ENCODE data around the gene PLEKHH1. TPM values are rescaled to one million over a fixed set of nuclear protein-coding genes. Genes with fewer than 3 reads are reported as not detected.

The PLEKHH1 gene
- total RNA-seq, 1 experiment from 2014 or later = 16.5 TPM

DNA sequence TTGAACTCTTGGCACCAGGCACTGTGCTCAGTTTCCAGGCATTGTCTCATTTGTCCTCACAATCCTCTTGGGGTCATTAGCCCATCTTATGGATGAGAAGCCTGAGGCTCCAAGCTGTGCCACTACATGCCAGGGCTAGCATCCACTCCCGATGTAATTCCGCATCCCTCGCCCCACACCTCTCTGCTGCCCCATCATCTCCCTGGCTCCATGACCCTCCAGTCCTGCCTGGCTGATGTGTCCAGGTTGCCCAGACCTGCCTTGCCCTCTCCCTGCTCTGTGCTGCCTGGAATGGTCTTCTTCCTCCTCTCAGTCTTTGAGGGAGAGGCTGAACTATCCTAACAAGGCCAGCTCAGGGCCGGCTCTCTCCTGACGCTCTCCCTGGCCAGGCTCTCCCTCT lies 39.5 kb downstream of the PLEKHH1 start:
- no peaks in the 10 kb centered on the region for H3K27me3 ChIP-seq (ENCODE audit: control insufficient read depth, insufficient read depth, low read length)
- H3K4me3 ChIP-seq (ENCODE audit: insufficient read depth, low read depth, low read length) = no peak overlapping the region
- DNase-seq = no peak
- peaks cover 10% of the 10 kb centered on the region for H3K36me3 ChIP-seq (replicated peaks; ENCODE audit: control insufficient read depth, insufficient read depth, low read length)

DNA sequence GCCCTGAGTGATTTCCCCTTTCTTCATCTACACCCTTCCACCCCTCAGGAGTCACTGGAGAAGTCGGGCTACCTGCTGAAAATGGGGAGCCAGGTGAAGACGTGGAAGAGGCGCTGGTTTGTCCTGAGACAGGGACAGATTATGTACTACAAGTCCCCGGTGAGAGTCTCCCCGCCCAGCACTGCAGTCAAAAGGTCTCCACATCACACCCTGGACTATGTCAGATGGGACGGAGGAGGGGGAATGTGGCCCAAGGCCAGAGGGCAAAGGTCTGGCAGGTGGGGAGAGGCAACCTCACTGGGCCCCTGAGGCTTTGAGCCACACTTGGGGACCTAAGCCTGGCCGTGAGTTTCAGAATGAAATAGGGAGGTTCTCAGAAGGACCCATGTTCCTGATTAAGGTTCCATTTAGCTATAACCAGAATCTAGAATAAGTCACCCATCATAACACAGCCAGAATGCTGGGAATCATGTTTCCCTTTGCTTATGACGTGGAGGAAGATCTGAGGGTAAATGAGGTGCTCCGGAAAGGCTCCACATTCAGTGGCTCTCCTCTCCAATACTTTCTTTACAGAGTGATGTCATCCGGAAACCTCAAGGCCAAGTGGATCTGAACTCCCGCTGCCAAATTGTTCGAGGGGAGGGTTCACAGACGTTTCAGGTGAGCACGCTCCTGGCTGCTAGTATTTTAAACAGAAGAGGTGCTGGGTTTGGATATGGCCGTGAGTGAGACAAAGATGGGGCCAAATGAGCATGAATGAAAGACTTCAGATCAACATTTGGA lies 40.3 kb downstream of the PLEKHH1 start:
- peaks cover 13% of the 10 kb centered on the region for H3K36me3 ChIP-seq (replicated peaks; ENCODE audit: control insufficient read depth, insufficient read depth, low read length)
- DNase-seq = no peak
- H3K4me3 ChIP-seq (ENCODE audit: insufficient read depth, low read depth, low read length) = no peak overlapping the region
- no peaks in the 10 kb centered on the region for H3K27me3 ChIP-seq (ENCODE audit: control insufficient read depth, insufficient read depth, low read length)

DNA sequence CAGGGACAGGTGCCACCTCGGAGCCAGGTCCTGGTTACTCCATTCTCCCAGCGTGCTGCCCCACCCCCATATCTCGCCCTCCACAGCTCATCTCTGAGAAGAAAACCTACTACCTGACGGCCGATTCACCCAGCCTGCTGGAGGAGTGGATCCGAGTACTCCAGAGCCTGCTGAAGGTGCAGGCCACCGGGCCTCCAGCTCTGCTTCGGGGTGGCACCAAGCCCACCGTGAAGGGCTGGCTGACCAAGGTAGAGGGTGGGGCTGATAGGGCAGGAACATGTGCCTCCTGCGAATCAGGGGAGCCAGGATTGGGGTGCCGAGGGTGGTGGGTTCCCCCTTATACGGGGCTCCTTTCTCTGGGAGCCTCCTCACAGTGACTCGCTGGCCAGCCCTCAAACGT lies 41.1 kb downstream of the PLEKHH1 start:
- no peak overlapping the region for H3K4me3 ChIP-seq (ENCODE audit: insufficient read depth, low read depth, low read length)
- no peak for DNase-seq
- H3K36me3 ChIP-seq (replicated peaks; ENCODE audit: control insufficient read depth, insufficient read depth, low read length) = peaks cover 16% of the 10 kb centered on the region
- no peaks in the 10 kb centered on the region for H3K27me3 ChIP-seq (ENCODE audit: control insufficient read depth, insufficient read depth, low read length)

DNA sequence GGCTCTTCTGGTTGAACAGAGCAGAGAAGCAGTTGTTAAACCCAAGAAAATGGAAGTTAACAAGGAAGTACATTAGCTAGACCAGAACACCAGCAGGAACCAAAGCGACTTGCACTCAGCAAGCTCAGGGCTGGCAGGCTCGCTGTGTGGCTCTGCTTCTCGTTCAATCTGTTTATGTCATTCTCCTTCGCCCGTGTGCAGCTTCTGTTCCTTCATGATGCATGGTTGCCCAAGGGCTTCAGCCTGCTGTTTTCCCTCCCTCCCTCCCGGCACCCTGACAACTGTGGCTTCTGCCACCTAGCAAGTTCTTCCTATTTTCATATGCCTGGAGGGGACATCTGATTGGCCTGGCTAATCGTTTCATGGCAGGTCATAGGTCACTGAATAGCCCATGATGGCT lies 41.7 kb downstream of the PLEKHH1 start:
- DNase-seq = no peak
- Histone ChIP-seq H3K4me3 (ENCODE audit: insufficient read depth, low read depth, low read length) (no peak overlapping the region), H3K27me3 (ENCODE audit: control insufficient read depth, insufficient read depth, low read length) (no peaks in the 10 kb centered on the region), H3K36me3 (replicated peaks; ENCODE audit: control insufficient read depth, insufficient read depth, low read length) (peaks cover 20% of the 10 kb centered on the region)

DNA sequence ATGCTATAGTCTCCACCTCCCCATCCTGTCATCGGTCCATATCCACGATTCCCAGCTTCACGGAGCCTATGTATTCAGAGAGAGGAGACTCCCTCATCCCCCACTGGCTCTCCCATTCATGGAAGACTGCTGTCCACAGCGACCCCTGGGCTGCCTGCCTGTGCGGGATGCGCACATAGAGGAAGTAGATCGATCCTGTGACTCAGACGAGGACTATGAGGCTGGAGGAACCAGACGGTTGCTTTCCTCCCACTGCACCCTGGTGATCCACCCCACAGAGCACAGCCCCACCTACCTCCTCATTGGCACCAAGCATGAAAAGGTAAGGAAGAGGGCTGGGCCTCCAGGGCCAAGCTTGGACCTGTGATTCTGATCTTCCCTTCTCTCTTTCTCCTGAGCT lies 42.6 kb downstream of the PLEKHH1 start:
- H3K27me3 ChIP-seq (ENCODE audit: control insufficient read depth, insufficient read depth, low read length) = no peaks in the 10 kb centered on the region
- peaks cover 22% of the 10 kb centered on the region for H3K36me3 ChIP-seq (replicated peaks; ENCODE audit: control insufficient read depth, insufficient read depth, low read length)
- no peak overlapping the region for H3K4me3 ChIP-seq (ENCODE audit: insufficient read depth, low read depth, low read length)
- no peak for DNase-seq

DNA sequence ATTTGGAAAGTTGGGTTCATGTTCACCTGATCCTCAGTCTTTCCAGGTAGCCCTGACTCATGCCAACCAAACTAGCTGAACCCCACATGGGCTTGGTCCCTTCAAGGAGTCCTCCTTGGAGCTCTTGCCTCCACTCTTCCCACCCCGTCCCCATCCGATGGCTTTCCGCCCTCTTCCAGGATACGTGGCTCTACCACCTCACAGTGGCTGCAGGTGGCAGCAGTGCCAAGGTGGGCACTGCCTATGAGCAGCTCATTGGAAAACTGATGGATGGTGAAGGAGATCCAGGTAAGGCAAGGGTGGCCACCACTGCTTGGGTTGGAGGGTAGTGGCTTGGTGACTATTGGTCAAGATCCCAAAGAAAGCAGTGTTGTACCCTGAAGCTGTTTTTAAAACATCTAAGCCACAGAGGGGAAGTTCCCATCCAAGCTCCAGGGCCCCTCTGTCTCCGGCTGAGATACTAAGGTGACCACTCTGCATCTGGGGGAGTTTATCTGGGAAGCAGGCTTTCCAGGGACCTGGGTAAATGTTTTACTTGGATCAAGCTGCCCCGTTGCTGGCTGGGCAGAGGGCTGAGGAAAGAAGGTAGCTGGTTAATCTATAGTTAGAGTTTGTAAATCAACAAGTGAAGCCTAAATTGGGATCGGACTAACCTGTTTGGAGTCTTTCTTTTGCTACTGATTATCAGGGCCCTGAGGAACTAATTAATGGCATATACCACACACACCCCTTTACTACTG lies 43.3 kb downstream of the PLEKHH1 start:
- no peak for DNase-seq
- Histone ChIP-seq H3K27me3 (ENCODE audit: control insufficient read depth, insufficient read depth, low read length) (no peaks in the 10 kb centered on the region), H3K4me3 (ENCODE audit: insufficient read depth, low read depth, low read length) (no peak overlapping the region), H3K36me3 (replicated peaks; ENCODE audit: control insufficient read depth, insufficient read depth, low read length) (peaks cover 22% of the 10 kb centered on the region)

- no peak overlapping the region for H3K4me3 ChIP-seq (ENCODE audit: insufficient read depth, low read depth, low read length)
- H3K36me3 ChIP-seq (replicated peaks; ENCODE audit: control insufficient read depth, insufficient read depth, low read length) = peaks cover 24% of the 10 kb centered on the region
- H3K27me3 ChIP-seq (ENCODE audit: control insufficient read depth, insufficient read depth, low read length) = no peaks in the 10 kb centered on the region
- no peak for DNase-seq
These were observed 44.2 kb downstream of the PLEKHH1 start for GRCh38 chr14:67577181-67577808.

- Histone ChIP-seq H3K27me3 (ENCODE audit: control insufficient read depth, insufficient read depth, low read length) (no peaks in the 10 kb centered on the region), H3K36me3 (replicated peaks; ENCODE audit: control insufficient read depth, insufficient read depth, low read length) (peaks cover 24% of the 10 kb centered on the region), H3K4me3 (ENCODE audit: insufficient read depth, low read depth, low read length) (no peak overlapping the region)
- DNase-seq = no peak
These were observed 45.0 kb downstream of the PLEKHH1 start for GRCh38 chr14:67577909-67578749.

DNA sequence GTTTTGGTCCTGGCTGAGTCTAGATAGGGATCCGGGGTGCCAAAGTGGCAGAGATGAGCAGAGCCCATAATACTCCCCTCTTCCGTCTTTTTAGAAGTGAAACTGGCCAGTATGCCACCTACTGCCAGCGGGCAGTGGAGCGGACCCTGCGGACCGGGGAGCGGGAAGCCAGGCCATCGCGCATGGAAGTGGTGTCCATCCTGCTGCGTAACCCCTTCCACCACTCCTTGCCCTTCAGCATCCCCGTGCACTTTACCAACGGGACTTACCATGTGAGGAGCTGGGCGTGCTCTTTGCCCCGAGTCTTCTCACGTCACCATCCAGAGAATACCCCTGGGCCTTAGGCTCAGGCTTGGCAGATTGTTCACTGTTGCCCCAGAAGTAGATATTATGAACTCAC lies 46.0 kb downstream of the PLEKHH1 start:
- DNase-seq = no peak

GRCh38 chr14:67579636-67580035 lies 46.5 kb downstream of the PLEKHH1 start:
- peaks cover 25% of the 10 kb centered on the region for H3K36me3 ChIP-seq (replicated peaks; ENCODE audit: control insufficient read depth, insufficient read depth, low read length)
- H3K4me3 ChIP-seq (ENCODE audit: insufficient read depth, low read depth, low read length) = no peak overlapping the region
- no peaks in the 10 kb centered on the region for H3K27me3 ChIP-seq (ENCODE audit: control insufficient read depth, insufficient read depth, low read length)
- DNase-seq = no peak

More for the DNA sequence above, 46.0 kb downstream of the PLEKHH1 start:
- Histone ChIP-seq H3K36me3 (replicated peaks; ENCODE audit: control insufficient read depth, insufficient read depth, low read length) (peaks cover 25% of the 10 kb centered on the region), H3K27me3 (ENCODE audit: control insufficient read depth, insufficient read depth, low read length) (no peaks in the 10 kb centered on the region), H3K4me3 (ENCODE audit: insufficient read depth, low read depth, low read length) (no peak overlapping the region)

DNA sequence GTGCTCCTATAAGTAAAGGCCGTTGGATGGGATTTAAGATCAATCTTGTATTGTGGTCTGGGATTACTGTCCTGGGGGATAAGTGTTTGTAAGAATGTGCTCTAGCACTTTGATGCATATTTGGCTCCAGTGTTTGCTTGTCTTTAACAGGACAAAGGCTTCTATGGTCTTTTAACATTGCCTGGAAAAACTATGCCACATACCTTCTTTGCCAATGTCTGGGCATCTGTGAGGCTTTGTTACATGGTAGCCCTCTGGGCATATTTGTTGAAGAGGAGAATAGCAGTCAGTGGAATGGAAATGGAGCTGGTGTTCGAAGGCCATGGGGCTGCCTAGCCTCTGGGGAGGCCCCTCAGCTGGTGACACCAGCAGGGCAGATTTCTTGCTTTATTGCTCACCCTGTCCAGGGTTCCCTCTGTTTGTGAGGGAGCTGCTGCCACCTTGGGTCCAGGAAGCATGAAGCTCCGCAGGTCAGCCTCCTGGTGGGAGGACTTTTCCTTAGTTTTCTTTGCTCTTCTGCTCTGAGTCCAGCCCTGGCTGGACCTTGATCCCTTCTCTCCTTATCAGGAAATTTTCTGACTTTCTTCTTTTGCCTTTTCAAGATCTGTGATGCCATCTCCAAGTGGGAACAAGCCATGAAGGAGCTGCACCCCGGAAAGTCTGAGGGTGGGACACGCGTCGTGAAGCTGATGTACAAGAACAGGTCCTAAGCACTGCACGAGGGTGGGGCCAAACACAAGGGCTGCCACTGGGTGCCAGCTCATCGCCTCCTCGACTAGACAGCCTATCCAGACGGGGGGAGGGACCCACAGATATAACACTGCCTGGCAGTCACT lies 47.5 kb downstream of the PLEKHH1 start:
- no peak for DNase-seq
- Histone ChIP-seq H3K4me3 (ENCODE audit: insufficient read depth, low read depth, low read length) (no peak overlapping the region), H3K36me3 (replicated peaks; ENCODE audit: control insufficient read depth, insufficient read depth, low read length) (peaks cover 23% of the 10 kb centered on the region), H3K27me3 (ENCODE audit: control insufficient read depth, insufficient read depth, low read length) (no peaks in the 10 kb centered on the region)

DNA sequence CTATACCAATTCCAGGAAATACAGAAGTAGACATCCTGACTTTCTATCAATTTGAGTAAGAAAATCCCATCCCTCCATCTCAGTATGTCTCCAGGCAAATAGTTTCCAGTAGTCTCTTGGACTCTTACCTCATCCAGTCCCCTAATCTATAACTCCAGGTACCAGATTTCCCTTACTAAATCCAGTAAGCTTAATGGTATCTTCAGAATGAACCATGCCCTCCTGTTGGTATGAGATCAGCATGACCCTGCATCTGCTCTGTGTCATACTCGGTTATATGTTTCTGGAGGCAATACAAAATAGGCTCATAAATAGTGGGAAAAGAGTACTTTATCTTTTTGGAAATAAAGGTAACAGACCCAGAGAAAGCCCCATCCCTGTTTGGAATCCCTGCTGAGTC lies 48.6 kb downstream of the PLEKHH1 start:
- no peaks in the 10 kb centered on the region for H3K27me3 ChIP-seq (ENCODE audit: control insufficient read depth, insufficient read depth, low read length)
- no peak for DNase-seq
- no peak overlapping the region for H3K4me3 ChIP-seq (ENCODE audit: insufficient read depth, low read depth, low read length)
- H3K36me3 ChIP-seq (replicated peaks; ENCODE audit: control insufficient read depth, insufficient read depth, low read length) = peaks cover 19% of the 10 kb centered on the region

GRCh38 chr14:67582061-67582460 lies 49.0 kb downstream of the PLEKHH1 start:
- no peak for DNase-seq
- H3K27me3 ChIP-seq (ENCODE audit: control insufficient read depth, insufficient read depth, low read length) = no peaks in the 10 kb centered on the region
- H3K36me3 ChIP-seq (replicated peaks; ENCODE audit: control insufficient read depth, insufficient read depth, low read length) = peaks cover 20% of the 10 kb centered on the region
- H3K4me3 ChIP-seq (ENCODE audit: insufficient read depth, low read depth, low read length) = no peak overlapping the region
